Amniotic stem cell (primary cell): ENCODE data around the gene KIF9.
"Not testable (repeated sequence)": the region's sequence is repeated elsewhere in the genome, so short reads cannot be mapped to it uniquely, and the experiment has no call there.

ENCODE experiments used
- DNase-seq: peaks from one replicate; lab custom pipeline; 2025; lab: John Stamatoyannopoulos, UW

The KIF9 gene

GRCh38 chr3:47186285-47186684 is 96.3 kb downstream of the KIF9 start:
- no peak for DNase-seq

GRCh38 chr3:47181685-47182084 is 100.9 kb downstream of the KIF9 start:
- DNase-seq = not testable (repeated sequence)

- DNase-seq = not testable (repeated sequence)
These were observed 102.6 kb downstream of the KIF9 start for GRCh38 chr3:47180011-47180410.
